ENCODE measurements around the gene CPNE2.

- TF ChIP-seq POLR2A (IDR thresholded peaks at IDR 0.05) (no peak), POLR2AphosphoS5 (IDR thresholded peaks at IDR 0.05; ENCODE audit: insufficient read depth in 1 of 2, low read depth in 1 of 2) (no peak)
- TF ChIP-seq, protein P1, sequence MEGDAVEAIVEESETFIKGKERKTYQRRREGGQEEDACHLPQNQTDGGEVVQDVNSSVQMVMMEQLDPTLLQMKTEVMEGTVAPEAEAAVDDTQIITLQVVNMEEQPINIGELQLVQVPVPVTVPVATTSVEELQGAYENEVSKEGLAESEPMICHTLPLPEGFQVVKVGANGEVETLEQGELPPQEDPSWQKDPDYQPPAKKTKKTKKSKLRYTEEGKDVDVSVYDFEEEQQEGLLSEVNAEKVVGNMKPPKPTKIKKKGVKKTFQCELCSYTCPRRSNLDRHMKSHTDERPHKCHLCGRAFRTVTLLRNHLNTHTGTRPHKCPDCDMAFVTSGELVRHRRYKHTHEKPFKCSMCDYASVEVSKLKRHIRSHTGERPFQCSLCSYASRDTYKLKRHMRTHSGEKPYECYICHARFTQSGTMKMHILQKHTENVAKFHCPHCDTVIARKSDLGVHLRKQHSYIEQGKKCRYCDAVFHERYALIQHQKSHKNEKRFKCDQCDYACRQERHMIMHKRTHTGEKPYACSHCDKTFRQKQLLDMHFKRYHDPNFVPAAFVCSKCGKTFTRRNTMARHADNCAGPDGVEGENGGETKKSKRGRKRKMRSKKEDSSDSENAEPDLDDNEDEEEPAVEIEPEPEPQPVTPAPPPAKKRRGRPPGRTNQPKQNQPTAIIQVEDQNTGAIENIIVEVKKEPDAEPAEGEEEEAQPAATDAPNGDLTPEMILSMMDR (IDR thresholded peaks at IDR 0.05): no peak
Measured at GRCh38 chr16:57104706-57105105, 12.3 kb downstream of the CPNE2 start.

Measured in vagina (tissue), 2 donors.